ENCODE results near the gene CACNA1A.

Gene CACNA1A

GRCh38 chr19:13493516-13494310 lies 12.6 kb downstream of the CACNA1A start:
- no peak for DNase-seq (ENCODE audit: low read depth, low spot score)

- no peak for DNase-seq (ENCODE audit: low read depth, low spot score)
These were observed 14.2 kb downstream of the CACNA1A start for GRCh38 chr19:13492128-13492527.

GRCh38 chr19:13487985-13488384 lies 18.3 kb downstream of the CACNA1A start:
- DNase-seq (ENCODE audit: low read depth, low spot score) = no peak

- DNase-seq (ENCODE audit: low read depth, low spot score) = no peak
These were observed 22.1 kb downstream of the CACNA1A start for GRCh38 chr19:13484166-13484565.

- DNase-seq (ENCODE audit: low read depth, low spot score) = no peak
These were observed 23.1 kb downstream of the CACNA1A start for GRCh38 chr19:13483215-13483614.

- no peak for DNase-seq (ENCODE audit: low read depth, low spot score)
These were observed 27.7 kb downstream of the CACNA1A start for GRCh38 chr19:13478576-13478975.

GRCh38 chr19:13476071-13476470 lies 30.2 kb downstream of the CACNA1A start:
- DNase-seq (ENCODE audit: low read depth, low spot score) = no peak

GRCh38 chr19:13475044-13475443 lies 31.2 kb downstream of the CACNA1A start:
- DNase-seq (ENCODE audit: low read depth, low spot score) = no peak

- no peak for DNase-seq (ENCODE audit: low read depth, low spot score)
These were observed 39.6 kb downstream of the CACNA1A start for GRCh38 chr19:13466697-13467096.

- no peak for DNase-seq (ENCODE audit: low read depth, low spot score)
These were observed 43.0 kb downstream of the CACNA1A start for GRCh38 chr19:13463296-13463695.

GRCh38 chr19:13461536-13461935 lies 44.7 kb downstream of the CACNA1A start:
- no peak for DNase-seq (ENCODE audit: low read depth, low spot score)

GRCh38 chr19:13460045-13460444 lies 46.2 kb downstream of the CACNA1A start:
- no peak for DNase-seq (ENCODE audit: low read depth, low spot score)

GRCh38 chr19:13459351-13459750 lies 46.9 kb downstream of the CACNA1A start:
- no peak for DNase-seq (ENCODE audit: low read depth, low spot score)

GRCh38 chr19:13451434-13451995 lies 54.8 kb downstream of the CACNA1A start:
- DNase-seq (ENCODE audit: low read depth, low spot score) = no peak

GRCh38 chr19:13447978-13448377 lies 58.3 kb downstream of the CACNA1A start:
- no peak for DNase-seq (ENCODE audit: low read depth, low spot score)

GRCh38 chr19:13441810-13442512 lies 64.3 kb downstream of the CACNA1A start:
- DNase-seq (ENCODE audit: low read depth, low spot score) = peak; percentile 3

- no peak for DNase-seq (ENCODE audit: low read depth, low spot score)
These were observed 68.2 kb downstream of the CACNA1A start for GRCh38 chr19:13437919-13438618.

GRCh38 chr19:13436352-13436751 lies 69.9 kb downstream of the CACNA1A start:
- no peak for DNase-seq (ENCODE audit: low read depth, low spot score)

- peak; percentile 14 for DNase-seq (ENCODE audit: low read depth, low spot score)
These were observed 75.3 kb downstream of the CACNA1A start for GRCh38 chr19:13430790-13431582.

- no peak for DNase-seq (ENCODE audit: low read depth, low spot score)
These were observed 76.7 kb downstream of the CACNA1A start for GRCh38 chr19:13429563-13429962.

GRCh38 chr19:13428352-13428751 lies 77.9 kb downstream of the CACNA1A start:
- DNase-seq (ENCODE audit: low read depth, low spot score) = no peak

Data from activated naive CD8-positive, alpha-beta T cell treated with anti-CD3 and anti-CD28 coated beads, Interleukin-2, amount 50 U/mL, for 16 hours (primary cell).